Measurements from ENCODE around the gene CD58.

- TF ChIP-seq CTCF (IDR thresholded peaks at IDR 0.05) (no peak), POLR2A (IDR thresholded peaks at IDR 0.05) (no peak)
Measured at GRCh38 chr1:116510361-116510760, 60.5 kb downstream of the CD58 start.
